GM19397 (cell line): ENCODE results near the gene TMEM39A.

ENCODE experiments used
- ATAC-seq: cut with Tn5 transposase; IDR thresholded peaks from one replicate; pipeline ENCODE4 v1.9.1; 2021; ENCODE audit warnings: mild to moderate bottlenecking, moderate library complexity; ENCODE audit not compliant: unreplicated experiment

TMEM39A gene, protein sequence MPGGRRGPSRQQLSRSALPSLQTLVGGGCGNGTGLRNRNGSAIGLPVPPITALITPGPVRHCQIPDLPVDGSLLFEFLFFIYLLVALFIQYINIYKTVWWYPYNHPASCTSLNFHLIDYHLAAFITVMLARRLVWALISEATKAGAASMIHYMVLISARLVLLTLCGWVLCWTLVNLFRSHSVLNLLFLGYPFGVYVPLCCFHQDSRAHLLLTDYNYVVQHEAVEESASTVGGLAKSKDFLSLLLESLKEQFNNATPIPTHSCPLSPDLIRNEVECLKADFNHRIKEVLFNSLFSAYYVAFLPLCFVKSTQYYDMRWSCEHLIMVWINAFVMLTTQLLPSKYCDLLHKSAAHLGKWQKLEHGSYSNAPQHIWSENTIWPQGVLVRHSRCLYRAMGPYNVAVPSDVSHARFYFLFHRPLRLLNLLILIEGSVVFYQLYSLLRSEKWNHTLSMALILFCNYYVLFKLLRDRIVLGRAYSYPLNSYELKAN

DNA sequence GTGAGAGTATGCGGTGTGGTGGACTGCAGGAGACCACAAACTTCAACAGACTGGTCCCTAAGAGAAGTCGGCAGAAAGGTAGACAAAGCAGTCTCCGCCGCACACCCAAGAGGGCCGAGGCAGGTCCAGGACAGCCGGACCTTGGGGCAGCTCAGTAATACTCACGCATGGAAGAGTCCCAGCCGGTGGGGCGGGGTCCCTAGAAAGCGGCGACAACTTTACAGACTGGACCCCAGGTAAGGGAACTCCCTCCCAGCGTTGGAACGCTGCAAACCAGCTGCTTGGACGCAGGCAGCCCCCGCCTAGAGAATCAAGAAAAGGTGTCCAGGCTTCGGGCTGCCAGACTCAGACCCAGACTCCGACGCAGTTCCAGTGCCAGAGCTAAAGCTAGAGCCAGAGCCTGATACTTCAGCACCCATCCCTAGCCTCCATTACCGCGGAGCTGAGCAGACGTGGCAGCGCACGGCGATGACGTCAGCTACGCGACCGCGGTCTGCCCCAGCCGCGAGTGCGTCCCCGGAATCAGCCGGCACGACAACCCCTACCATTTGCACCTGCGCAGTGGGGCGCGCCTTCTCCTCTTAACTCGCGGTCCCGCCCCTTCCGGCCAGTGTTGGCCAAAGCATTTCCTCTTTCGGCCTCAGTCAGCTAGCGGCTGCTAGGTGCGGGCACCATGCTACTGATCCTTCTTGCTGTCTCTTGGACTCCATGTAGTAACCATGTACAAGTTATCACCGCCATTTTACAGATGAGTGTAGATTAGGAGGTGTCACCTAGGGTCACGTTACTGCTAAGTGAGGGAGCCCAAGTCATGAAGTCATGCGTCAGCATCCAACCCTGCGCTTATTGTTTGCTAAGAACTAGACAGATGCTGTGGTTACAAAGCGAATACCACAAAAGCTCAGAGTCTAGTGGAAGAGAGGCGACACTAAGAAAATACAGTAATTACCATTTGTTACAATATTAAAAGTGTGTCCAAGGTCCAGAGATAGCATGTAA, at the start of gene TMEM39A:
Gene TMEM39A (minus strand): TSS at position 445 of the 999 bp plus-strand sequence. CDS start 1,541 bp downstream, outside the sequence.
- ATAC-seq: peak; percentile 95

DNA sequence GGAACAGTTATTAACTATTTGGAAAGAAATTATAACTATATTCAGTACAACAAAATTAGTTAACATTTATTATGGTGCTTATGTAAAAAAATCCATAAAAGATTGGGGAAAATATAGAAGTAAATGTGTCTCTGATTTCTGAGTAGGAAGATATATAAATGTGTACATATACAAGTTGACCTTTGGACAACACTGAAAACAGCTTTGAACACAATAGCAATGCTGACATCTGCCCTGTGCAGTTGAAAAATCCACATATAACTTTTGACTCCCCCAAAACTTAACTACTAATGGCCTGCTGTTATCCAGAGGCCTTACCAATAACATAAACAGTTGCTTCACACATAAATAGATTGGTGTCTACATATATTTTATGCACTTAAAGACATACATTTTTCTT, 47.3 kb upstream of the TMEM39A start:
- no peak for ATAC-seq

DNA sequence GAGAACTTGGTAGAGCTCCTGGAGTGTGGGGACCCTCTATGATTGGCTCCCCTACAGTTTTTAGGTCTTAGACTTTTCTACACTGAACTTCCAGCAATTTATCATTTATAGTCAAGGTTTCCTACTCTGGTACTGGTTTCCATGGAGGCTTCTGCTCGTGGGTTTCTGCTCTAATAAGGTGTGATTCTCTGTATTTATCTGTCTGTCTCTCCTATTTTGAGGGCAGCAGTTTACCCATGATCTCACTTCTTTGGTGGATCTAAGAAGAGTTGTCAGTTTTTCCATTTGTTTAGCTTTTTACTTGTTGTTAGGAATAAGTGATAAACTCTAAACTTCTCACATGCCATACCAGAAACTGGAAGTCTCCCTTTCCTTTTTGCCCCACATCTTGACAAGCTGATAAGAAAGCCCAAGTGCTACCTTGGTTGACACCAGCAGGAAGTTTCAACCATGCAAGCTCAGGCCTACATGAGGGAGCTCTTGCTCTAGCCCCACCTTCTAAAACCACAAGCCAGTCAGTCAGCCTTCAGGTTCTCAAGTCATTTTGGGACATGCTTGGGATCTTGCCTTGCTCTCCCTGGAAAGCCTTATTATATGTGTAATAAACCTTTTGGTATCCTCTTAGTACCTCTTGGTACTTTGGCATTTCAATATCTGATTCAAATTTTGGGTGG, 44.9 kb upstream of the TMEM39A start:
- ATAC-seq: peak; percentile 58

DNA sequence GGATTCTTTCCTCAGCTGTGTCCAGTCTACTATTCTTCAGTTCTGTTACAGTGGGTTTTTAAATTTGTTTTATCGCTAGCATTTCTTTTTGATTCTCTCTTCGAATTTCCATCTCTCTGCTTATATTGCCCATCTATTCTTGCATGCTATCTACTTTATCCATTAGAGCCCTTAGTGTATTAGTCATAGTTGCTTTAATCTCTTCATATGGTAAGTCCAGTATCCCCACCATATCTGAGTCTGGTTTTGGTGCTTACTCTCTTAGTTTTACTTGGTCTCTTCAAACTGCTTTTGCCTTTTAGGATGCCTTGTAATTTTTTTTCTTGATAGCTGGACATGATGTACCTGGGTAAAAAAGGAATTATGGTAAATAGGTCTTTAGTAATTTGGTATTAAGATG, 44.0 kb upstream of the TMEM39A start:
- ATAC-seq: no peak

DNA sequence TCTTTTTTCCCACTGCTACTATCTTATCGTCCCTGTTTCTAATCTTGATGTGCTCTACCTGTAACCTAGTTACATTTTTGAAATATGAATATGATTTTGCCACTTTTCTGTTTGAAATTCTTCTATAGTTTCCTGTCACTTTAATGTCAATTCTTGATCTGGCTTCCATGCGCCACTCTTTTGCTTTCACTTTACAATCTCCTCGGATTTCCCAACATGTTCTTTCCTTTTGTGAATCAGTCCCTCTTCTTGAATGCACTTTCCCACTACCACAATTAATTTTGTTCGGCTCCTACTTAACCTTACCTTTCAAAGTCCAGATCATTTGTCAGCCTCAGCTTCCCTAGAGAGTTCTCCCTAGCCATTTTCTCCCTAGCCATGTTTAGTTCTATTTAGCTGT, 43.2 kb upstream of the TMEM39A start:
- no peak for ATAC-seq

DNA sequence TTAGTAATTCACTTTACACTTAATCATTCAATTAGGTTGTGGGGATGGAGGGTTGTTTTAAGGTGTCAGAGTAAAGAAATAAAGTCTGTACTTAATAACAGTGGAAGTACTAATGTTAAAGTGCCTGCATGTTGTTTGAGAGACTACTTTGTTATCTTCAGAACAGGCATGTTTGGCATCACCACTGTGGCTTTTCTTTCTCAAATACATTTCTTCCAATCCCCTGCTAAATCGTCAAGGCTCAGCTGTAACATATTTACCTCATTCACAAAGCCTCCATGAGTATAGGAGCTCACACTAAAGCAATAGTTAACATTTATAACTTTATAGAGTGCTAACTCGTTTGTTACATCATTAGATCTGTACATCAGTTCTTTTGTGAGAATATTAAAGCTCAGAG, 37.5 kb upstream of the TMEM39A start:
- no peak for ATAC-seq

DNA sequence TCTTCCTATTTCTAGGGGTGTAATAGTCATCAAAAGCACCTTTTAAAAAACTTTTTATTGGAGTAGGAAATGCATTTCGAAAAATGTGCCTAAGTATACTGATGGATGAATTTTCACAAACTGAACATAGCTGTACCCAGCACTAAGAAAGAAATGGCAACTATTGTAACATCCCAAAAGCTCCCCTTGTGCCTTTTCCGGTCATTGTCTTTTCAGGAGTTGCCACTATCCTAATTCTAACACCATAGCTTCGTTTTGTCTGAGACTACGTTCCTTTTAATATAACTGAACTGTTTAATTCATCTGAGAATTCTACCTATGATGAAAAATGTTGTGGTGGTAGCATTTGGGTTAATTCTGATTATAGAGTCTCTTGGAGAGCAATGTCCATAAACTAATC, 36.9 kb upstream of the TMEM39A start:
- ATAC-seq: no peak

DNA sequence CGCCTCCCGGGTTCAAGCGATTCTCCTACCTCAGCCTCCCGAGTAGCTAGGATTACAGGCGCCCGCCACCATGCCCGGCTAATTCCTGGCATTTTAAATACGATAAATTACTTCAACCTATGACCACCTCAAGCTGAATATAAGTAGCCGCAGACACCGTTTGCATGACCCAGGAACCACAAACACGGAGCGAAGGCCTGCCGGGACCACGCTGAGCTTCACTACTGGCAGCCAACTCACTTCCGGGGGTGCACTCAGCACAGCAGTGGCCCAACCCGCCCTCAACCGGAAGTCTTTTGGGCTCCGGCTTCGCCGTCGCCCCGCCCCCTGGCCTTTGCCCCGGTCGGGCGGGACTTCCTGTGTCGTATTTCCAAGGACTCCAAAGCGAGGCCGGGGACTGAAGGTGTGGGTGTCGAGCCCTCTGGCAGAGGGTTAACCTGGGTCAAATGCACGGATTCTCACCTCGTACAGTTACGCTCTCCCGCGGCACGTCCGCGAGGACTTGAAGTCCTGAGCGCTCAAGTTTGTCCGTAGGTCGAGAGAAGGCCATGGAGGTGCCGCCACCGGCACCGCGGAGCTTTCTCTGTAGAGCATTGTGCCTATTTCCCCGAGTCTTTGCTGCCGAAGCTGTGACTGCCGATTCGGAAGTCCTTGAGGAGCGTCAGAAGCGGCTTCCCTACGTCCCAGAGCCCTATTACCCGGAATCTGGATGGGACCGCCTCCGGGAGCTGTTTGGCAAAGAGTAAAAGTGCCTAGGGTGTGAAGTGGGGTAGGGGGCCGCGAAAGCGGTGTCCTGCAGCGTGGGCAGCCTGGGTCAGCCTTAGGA, 35.0 kb upstream of the TMEM39A start, which contains the start of gene TIMMDC1:
Gene TIMMDC1 (plus strand): TSS at position 362 of the 826 bp plus-strand sequence. CDS start 187 bp downstream, at position 549.
- ATAC-seq: peak; percentile 99

DNA sequence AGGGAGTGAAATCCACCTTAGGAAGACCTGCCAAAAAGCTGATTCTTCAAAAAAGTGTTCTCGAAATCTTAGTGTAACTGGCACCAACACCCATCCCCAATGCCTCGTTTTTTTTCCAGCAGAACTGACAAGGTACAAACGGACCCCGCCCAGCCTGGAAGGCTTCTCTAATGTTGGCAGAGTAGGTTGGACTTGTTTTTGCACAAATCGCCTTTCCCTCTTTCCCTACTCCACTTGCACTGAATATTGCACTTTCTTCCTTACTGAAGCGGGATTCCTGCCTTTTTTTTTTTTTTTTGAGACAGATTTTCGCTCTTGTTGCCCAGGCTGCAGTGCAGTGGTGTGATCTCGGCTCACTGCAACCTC, 34.4 kb upstream of the TMEM39A start:
- no peak for ATAC-seq

DNA sequence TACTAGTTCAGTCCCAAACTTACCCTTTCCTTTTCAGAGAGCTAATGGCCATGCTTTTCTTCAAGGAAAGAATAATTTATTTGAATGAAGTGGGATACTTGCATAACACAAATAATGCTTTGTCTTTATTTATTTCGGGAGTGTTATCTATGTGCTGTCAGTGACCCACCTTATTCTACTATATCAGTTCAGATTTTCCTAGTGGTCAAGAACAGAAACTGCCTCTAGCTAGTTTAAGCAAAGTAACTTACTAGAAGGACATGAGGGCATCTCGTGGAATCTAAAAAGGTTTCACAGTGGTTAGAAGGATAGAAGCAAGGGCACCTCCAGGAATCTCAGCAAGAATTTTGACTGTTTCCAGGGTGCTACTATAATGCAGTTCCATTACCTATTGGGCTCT, 31.2 kb upstream of the TMEM39A start:
- no peak for ATAC-seq

DNA sequence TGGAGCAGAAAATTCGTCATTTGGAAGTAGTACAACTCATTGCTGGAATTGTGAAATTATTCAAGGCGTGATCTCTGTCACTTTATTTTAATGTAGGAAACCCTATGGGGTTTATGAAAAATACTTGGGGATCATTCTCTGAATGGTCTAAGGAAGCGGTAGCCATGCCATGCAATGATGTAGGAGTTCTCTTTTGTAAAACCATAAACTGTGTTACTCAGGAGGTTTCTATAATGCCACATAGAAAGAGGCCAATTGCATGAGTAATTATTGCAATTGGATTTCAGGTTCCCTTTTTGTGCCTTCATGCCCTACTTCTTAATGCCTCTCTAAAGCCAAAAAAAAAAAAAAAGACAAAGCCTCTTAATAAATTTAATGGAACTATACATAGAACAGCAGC, 29.4 kb upstream of the TMEM39A start:
- no peak for ATAC-seq

DNA sequence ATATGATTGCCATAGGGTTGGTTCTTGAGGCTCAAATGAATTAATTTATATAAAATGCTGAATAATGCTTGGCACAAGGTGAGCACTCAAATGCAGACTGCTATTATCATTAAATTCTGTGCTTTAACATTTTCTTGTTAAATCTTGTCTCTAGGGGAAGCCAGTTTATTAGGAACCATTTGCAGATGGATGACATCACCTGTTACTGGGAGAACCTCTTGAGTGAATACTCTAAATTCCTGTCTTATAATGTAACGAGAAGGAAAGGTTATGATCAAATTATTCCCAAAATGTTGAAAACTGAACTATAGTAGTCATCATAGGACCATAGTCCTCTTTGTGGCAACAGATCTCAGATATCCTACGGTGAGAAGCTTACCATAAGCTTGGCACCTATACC, 28.7 kb upstream of the TMEM39A start:
- no peak for ATAC-seq

DNA sequence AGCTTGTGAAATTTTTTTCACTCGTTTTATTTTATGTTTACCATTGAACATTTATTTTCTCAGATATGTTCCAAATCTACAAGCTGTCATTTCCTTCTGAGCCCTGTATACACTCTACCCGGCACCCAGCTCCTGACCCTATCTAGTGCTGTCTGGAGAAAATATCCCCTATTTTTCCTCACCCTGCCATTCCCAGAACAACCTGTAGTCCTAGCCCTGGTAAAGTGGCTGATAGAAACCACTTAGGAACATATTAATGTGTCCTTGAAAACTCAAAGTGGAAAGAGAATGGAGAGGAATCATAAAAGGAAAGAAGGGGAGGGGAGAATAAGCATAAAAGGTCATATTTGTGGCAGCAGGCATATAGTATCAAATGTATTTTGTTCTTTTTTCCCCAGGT, 26.7 kb upstream of the TMEM39A start:
- no peak for ATAC-seq

DNA sequence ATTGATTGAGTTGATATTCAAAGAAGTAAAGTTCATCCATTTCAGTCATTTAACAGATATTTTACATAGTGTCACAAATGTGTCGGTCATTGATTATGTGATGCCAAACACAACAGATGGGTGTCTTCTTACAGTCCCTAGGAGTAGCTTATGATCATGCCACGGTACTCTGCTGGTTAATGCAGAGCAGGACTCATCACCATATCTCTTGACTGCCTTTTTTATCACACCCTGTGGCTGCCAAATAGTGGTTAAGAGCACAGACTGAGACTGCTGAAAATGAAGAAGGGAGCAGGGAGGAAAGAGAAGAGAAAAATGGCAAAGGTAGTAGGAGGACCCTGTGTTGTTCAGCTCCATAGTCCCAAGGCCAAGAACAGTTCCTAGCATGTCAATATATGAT, 22.1 kb upstream of the TMEM39A start:
- no peak for ATAC-seq

DNA sequence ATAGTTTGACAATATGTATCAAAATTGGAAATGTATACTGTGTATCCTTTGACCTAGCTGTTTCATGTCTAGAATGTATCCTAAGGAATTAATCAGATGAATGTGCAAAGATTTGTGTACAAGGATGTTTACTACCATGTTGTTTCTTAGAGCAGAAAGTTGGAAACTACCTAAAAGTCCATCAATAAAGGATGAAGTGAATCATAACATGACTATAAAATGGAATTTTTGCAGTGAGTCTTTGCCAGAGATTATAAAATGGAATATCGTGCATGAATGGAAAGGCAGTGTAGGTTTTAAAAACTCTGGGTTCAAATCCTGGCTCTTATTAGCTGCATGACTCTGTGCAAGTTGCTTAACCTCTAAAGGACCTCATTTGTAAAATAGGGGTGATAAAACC, 19.7 kb upstream of the TMEM39A start:
- ATAC-seq: no peak

DNA sequence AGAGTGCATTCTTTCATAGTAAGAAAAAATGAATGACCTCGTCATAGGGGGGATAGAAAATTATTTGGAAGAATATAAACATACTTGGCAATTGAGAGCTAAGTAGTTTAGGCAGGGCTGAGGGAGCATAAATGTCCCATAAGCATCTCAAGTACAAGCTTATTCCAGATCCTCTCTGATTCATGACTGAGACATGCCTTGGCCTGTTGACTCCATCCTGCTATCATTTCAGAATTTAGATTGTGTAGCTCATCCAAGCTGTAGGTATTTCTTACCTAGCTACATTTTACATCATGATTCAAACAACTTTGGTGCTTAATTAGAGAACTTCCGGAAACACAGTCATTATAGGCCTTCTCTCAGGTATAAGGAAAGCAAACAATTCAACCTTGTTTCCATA, 17.7 kb upstream of the TMEM39A start:
- ATAC-seq: no peak

DNA sequence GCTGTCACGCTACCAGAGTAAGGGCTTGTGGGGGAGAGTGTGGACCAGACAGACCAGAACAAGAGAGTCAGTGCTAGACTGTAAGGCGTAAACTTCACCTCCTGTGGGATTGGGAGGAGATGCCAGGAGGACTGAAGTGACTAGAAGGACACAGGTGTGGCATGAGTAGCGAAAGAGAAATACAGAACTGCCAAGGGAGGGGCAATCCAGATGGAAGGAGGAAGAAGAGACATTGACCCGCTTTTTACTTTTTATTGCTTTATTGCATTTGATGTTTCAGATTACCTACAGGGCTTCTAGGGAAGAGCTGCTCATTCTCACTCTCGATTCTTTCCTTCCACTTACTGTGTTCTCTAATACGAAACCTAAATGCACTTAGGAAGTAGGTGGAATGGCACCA, 7.5 kb upstream of the TMEM39A start:
- no peak for ATAC-seq

DNA sequence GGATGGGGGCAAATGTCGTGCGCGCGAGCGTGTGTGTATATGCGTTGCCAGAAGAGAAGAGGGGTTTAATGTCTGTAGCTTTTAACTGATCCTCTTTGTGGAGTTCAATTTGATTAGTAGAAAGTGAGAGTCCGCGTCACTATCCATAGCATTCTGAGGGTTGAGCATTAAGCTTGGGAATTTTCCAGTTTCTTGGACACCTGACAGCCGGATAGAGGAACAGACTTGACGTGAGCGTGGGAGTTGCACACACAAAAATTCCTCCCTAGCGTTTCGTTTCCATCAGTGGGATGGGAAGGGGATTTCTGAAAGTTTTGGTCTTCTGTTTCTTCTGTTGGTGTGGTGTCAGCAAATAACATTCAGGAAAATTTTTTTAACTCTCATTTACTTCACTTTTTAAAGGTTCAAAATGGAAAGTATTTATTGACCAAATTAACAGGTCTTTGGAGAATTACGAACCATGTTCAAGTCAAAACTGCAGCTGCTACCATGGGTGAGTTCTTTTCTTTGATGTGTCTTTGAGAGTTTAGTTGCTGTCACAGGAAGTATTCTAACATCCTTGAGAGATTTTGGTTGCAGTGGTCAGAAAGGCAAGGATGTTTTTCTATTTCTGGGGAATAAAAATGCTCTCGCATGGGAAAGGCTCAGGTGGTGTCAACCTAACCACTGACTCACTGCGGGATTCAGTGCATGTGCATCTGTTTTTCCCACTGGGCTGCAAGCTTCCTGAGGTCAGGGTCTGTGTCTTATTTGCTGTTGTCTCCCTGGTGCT, 6.2 kb upstream of the TMEM39A start:
- no peak for ATAC-seq

DNA sequence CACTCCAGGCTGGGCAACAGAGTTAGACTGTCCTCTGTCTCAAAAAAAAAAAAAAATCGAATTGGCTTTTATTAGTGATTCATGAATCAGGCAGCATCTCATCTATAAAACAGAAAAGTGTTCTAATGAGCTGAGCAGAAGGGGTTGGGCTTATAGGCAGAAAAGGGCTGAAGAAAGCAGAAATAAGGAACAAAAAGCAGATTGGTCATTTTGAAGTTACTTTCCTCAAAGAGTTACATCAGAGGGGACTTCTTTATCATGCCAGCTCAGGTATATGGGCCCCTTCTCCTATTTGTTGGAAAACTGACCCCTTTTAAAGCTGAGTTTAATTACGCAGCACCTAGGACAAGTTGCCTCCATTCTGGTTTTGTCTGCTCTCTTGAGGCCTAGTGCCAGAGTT, 4.6 kb upstream of the TMEM39A start:
- no peak for ATAC-seq
